HG03439 (cell line): ENCODE data around the gene CCR2.
"Not testable (repeated sequence)": the region's sequence is repeated elsewhere in the genome, so short reads cannot be mapped to it uniquely, and the experiment has no call there.

Source experiments
- ATAC-seq: cut with Tn5 transposase; IDR thresholded peaks from one replicate; pipeline ENCODE4 v1.9.1; 2021; ENCODE audit warnings: mild to moderate bottlenecking, moderate library complexity; ENCODE audit not compliant: unreplicated experiment

CCR2 gene

GRCh38 chr3:46400846-46401245 is 46.9 kb downstream of the CCR2 start:
- no peak for ATAC-seq

DNA sequence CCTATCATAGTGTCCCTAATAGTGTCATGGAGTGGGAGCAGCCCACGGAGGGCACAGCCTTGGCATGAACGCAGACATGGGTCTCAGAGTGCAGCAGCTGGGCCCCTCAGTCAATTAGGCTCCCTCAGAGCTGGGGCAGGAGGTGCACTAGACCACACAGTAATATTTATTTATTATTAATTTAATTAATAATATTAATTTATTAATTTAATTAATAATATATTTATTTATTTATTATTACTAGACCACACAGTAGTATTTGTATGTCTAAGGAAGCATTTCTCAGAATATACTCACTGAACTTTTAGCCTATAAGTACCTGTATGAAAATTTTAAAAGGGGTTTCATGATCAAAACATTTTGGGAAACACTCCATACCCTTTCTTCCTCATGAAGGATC is 47.7 kb downstream of the CCR2 start:
- ATAC-seq = no peak

GRCh38 chr3:46402902-46403301 is 49.0 kb downstream of the CCR2 start:
- ATAC-seq = not testable (repeated sequence)

GRCh38 chr3:46405301-46406019 is 51.5 kb downstream of the CCR2 start:
- no peak for ATAC-seq

GRCh38 chr3:46406443-46406787 is 52.5 kb downstream of the CCR2 start:
- no peak for ATAC-seq

DNA sequence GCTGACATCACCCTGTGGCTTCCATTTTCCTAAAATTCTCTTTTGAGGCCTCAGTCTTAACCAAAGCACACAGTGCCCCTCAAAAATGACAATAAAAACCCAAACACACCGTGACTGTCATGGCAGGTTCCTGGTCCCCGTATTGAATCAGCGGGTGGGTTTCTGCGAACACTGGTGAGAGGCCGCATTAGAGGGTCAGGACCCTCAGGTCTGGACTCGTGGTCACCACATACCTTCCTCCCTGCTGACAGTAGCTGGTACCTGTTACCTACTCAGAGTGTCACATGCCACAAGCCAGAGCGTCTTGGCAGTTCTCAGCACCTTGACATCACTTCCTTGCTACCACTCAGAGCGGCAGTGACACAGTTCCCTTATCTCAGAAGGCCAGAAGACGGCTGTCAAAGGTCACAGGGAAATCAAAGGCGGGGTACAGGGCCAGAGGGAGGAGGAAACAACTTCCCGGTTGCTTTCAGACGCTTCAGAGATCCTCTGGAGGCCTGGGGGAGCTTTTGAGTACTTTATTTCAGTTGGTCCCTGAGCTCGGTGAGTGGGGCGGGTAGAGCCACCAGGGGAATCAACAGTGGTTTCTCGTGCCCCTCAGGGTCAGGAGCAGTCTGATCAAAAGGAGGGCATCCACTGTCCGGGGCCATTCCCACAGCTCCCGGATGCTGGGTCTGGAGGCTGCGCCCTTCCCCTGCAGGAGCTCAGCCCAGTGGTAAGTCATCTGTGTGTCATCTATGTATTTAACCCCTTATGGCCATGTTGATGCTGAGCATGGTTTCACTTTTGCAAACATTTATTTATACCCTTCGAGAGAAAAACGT is 53.1 kb downstream of the CCR2 start, which contains the start of the genes CCR5AS and CCRL2:
Gene CCR5AS, minus strand, starts transcription at position 279 of the 824 bp plus-strand sequence.
Gene CCRL2, plus strand, starts transcription at position 472 of the 824 bp plus-strand sequence. CDS start 821 bp downstream, outside the sequence.
- no peak for ATAC-seq

DNA sequence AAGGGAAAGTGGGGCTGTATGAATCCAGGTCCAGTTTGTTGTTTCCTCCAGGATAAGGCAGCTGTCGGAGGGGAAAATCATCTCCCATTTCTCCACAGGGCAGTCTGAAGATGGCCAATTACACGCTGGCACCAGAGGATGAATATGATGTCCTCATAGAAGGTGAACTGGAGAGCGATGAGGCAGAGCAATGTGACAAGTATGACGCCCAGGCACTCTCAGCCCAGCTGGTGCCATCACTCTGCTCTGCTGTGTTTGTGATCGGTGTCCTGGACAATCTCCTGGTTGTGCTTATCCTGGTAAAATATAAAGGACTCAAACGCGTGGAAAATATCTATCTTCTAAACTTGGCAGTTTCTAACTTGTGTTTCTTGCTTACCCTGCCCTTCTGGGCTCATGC is 54.1 kb downstream of the CCR2 start:
- ATAC-seq = no peak

GRCh38 chr3:46408853-46409252 is 54.9 kb downstream of the CCR2 start:
- ATAC-seq = no peak

DNA sequence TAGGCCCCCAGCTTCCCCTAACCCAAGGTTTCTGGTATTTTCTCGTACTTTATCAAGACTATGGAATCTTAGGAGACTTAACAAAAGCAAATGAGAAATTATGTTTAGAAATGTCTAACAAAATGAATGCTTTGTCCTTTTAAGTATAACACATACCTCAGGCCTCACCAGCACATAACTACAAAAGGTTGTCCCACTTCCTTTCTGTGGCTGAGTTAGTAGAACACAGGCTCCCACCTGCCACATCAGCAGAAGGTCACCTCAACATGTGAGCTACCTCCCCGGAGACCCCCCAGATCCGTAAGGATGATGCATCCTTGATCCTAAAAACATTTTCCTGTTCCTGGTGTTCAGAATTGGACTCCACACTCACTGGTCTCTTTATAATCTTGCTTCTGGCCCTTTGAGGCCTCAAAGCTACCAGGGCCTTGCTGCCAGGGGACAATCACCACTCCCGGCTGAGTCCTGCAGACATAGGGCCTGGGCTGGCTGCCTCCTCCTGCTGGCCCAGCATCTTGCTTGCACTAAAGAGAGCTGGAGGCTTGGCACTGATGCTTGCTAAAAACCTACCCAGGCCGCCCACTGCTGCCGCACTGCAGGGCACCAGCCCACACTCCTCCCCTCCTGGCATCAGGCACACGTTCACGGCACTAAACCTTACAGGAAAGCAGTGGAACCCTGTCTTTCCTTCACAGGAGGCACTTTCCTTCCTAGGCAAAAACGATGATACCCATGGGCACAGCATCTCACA is 56.0 kb downstream of the CCR2 start:
- ATAC-seq = no peak
